A549 (cell line): Measurements from ENCODE around the gene ITCH. TPM values are rescaled to one million over a fixed set of nuclear protein-coding genes. Genes with fewer than 3 reads are reported as not detected.

Experiments
- ATAC-seq, 2 experiments: fragments of 200-7000 bp in 1 of 2; fragments of >200 bp in 1 of 2; cut with Nextera tagmentation in 1 of 2; cut with Tn5 transposase in 1 of 2; 3 replicates each; pipeline versions ENCODE4 v1.8.0 to v1.9.1; 2018 to 2020; ENCODE audit warnings: mild to moderate bottlenecking in 1 of 2, moderate library complexity in 1 of 2
- CTCF ChIA-PET: fragments of 300-600 bp; sonication (Branson Sonifier 250); formaldehyde crosslinking; extraction: SDS; loops from one replicate; lab custom pipeline; 2021; ENCODE audit warnings: antibody characterized with exemption, inconsistent platforms; lab: Yijun Ruan, JAX
- POLR2A ChIA-PET: fragments of 350-600 bp; formaldehyde crosslinking; extraction: SDS; loops from one replicate; lab custom pipeline; 2021; ENCODE audit warnings: antibody characterized with exemption, inconsistent platforms; lab: Yijun Ruan, JAX
- DNase-seq, 2 experiments: peaks; one replicate each; pipeline versions ENCODE4 v3.0.0 to v3.0.0-alpha.2; 2011 to 2016; ENCODE audit warnings: low read depth in 1 of 2, low spot score in 1 of 2
- FAIRE-seq: peaks from 2 replicates; lab custom pipeline; 2011; peaks lifted over from hg19 to GRCh38; lab: Jason Lieb, UNC
- H3K27ac ChIP-seq, 2 experiments: fragments of >200 bp; sonication (Bioruptor Twin); formaldehyde crosslinking; 3 replicates each; pipeline ENCODE4 v1.5.1; 2016 to 2017
- H3K4me1 ChIP-seq: fragments of >200 bp; sonication (Bioruptor Twin); formaldehyde crosslinking; 3 replicates; pipeline ENCODE4 v1.6.1; 2016
- H3K4me2 ChIP-seq: fragments of >200 bp; sonication (Bioruptor Twin); formaldehyde crosslinking; 3 replicates; pipeline ENCODE4 v1.6.1; 2016
- H3K4me3 ChIP-seq: fragments of >200 bp; sonication (Bioruptor Twin); formaldehyde crosslinking; 3 replicates; pipeline ENCODE4 v1.5.1; 2016
- H3K9me3 ChIP-seq: fragments of >200 bp; sonication (Bioruptor Twin); formaldehyde crosslinking; 3 replicates; pipeline ENCODE4 v1.6.1; 2016
- CBX2 ChIP-seq: fragments of 200-600 bp; sonication (generic); IDR thresholded peaks from 2 replicates; pipeline ENCODE4 v1.6.1; 2016; ENCODE audit warnings: low read depth, mild to moderate bottlenecking, borderline replicate concordance
- CHD4 ChIP-seq: fragments of 200-600 bp; sonication (generic); IDR thresholded peaks from 2 replicates; pipeline ENCODE4 v1.6.1; 2016; ENCODE audit warnings: antibody characterized with exemption, mild to moderate bottlenecking, borderline replicate concordance
- EHMT2 ChIP-seq: fragments of 200-600 bp; sonication (generic); IDR thresholded peaks from 2 replicates; pipeline ENCODE4 v1.6.1; 2016; ENCODE audit warnings: antibody characterized with exemption, low read depth, mild to moderate bottlenecking, moderate library complexity
- HDAC2 ChIP-seq: fragments of 200-600 bp; sonication (generic); IDR thresholded peaks from 2 replicates; pipeline ENCODE4 v1.6.1; 2016
- JUN ChIP-seq, 2 experiments: fragments of >200 bp; sonication (Bioruptor Twin); formaldehyde crosslinking; IDR thresholded peaks; 2 replicates in 1 of 2; 3 replicates in 1 of 2; pipeline ENCODE4 v1.6.1; 2016 to 2017
- JUNB ChIP-seq: fragments of >200 bp; sonication (Bioruptor Twin); formaldehyde crosslinking; IDR thresholded peaks from 2 replicates; pipeline ENCODE4 v1.6.1; 2016
- KDM1A ChIP-seq: fragments of 200-600 bp; sonication (generic); IDR thresholded peaks from 2 replicates; pipeline ENCODE4 v1.6.1; 2016; ENCODE audit warnings: low read depth, mild to moderate bottlenecking
- NFE2L2 ChIP-seq: fragments of 150-350 bp; conservative IDR thresholded peaks from 2 replicates; pipeline ENCODE4 v1.6.1; 2014; ENCODE audit warnings: low read length
- NPAS2 ChIP-seq: fragments of 250-450 bp; sonication (Bioruptor Pico); IDR thresholded peaks from 2 replicates; pipeline ENCODE4 v1.8.0; 2022; ENCODE audit warnings: mild to moderate bottlenecking, moderate library complexity, borderline replicate concordance
- NR3C1 ChIP-seq: fragments of >200 bp; sonication (Bioruptor Twin); formaldehyde crosslinking; IDR thresholded peaks from 3 replicates; pipeline ENCODE4 v1.6.1; 2017
- POLR2A ChIP-seq: IDR thresholded peaks from 2 replicates; pipeline ENCODE4 v1.6.1; 2012; ENCODE audit warnings: mild to moderate bottlenecking, low read length
- POLR2AphosphoS2 ChIP-seq: conservative IDR thresholded peaks from 2 replicates; pipeline ENCODE4 v1.6.1; 2012; ENCODE audit warnings: low read length, improper control_type of control experiment, inconsistent platforms
- RNF2 ChIP-seq: fragments of 200-600 bp; sonication (generic); IDR thresholded peaks from 2 replicates; pipeline ENCODE4 v1.6.1; 2016; ENCODE audit warnings: low read depth, mild to moderate bottlenecking, antibody characterized with exemption, moderate library complexity, borderline replicate concordance
- SMC3 ChIP-seq: fragments of >200 bp; sonication (Bioruptor Twin); formaldehyde crosslinking; IDR thresholded peaks from 3 replicates; pipeline ENCODE4 v1.6.1; 2018; ENCODE audit warnings: inconsistent platforms
- TFCP2L1 ChIP-seq: fragments of 250-450 bp; sonication (Bioruptor Pico); IDR thresholded peaks from 2 replicates; pipeline ENCODE4 v1.5.0; 2021; ENCODE audit warnings: mild to moderate bottlenecking
- ZFP36 ChIP-seq: fragments of 450-650 bp; IDR thresholded peaks from 2 replicates; pipeline ENCODE4 v1.6.1; 2014; ENCODE audit warnings: borderline replicate concordance; ENCODE audit not compliant: partially characterized antibody
- whole genome bisulfite sequencing: methylation state at CpG from one replicate; pipeline ENCODE4 v1.1.6; 2017; ENCODE audit errors: missing lambda C conversion rate; 5-methylcytosine and 5-hydroxymethylcytosine counted together
- polyA plus RNA-seq, 4 experiments: library from polyadenylated mRNA; depleted of rRNA in 3 of 4; stranded (reverse); fragments of >200 nt; fragmentation: RNase III in 1 of 4; extraction: RNeasy Plus Mini Kit Qiagen cat#74134 plus additional on column Dnase treatment in 1 of 4; gene quantifications; 2 replicates in 3 of 4; 3 replicates in 1 of 4; pipeline ENCODE4 v1.2.3, GENCODE V29; 2011 to 2017
- TF ChIP-seq, protein P1 (sequence below): IDR thresholded peaks from 2 replicates; pipeline ENCODE4 v1.6.1; 2012; ENCODE audit warnings: low read depth, borderline replicate concordance
- TF ChIP-seq, protein P2 (sequence below): fragments of 450-650 bp; IDR thresholded peaks from 2 replicates; pipeline ENCODE4 v1.6.1; 2014; ENCODE audit warnings: antibody characterized with exemption
- TF ChIP-seq, protein P3 (sequence below): fragments of 200-600 bp; sonication (generic); IDR thresholded peaks from 2 replicates; pipeline ENCODE4 v1.6.1; 2016; ENCODE audit warnings: antibody characterized with exemption, mild to moderate bottlenecking, moderate library complexity
- TF ChIP-seq, protein P4 (sequence below): fragments of 150-350 bp; IDR thresholded peaks from 2 replicates; pipeline ENCODE4 v1.6.1; 2014; ENCODE audit warnings: low read depth, mild to moderate bottlenecking, low read length
- TF ChIP-seq, protein P5 (sequence below): fragments of 250-450 bp; sonication (Bioruptor Pico); IDR thresholded peaks from 2 replicates; pipeline ENCODE4 v1.5.0; 2020; ENCODE audit warnings: low read depth, mild to moderate bottlenecking, moderate library complexity
- TF ChIP-seq, protein P6 (sequence below): fragments of 250-450 bp; sonication (Bioruptor Pico); IDR thresholded peaks from 2 replicates; pipeline ENCODE4 v1.5.0; 2021; ENCODE audit warnings: mild to moderate bottlenecking, moderate library complexity, borderline replicate concordance

ITCH gene
- polyA plus RNA-seq, 2 of the 4 experiments (the other 2 are of a cell fraction): 23.9 to 24.4 TPM

DNA sequence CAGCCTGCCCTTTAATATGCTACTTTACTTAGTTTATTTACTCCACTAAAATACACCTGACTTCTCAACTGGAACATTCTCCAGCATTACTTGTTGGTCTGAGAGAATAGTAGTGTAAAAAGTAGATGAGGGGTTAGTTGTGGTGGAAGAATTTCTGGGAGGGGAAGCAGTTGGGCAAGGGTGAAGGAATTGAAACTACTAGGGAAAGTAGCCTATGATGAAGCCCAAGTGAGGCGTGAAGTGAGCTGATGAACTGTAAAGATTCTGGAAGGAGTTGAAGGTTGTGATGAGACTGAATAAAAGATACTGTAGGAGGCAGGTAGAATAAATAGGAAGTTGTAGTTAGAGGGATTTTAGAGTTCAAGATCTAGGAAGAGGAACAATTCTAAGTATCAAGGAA lies 72.5 kb downstream of the ITCH start:
- DNase-seq (no peak), ATAC-seq (no peak), FAIRE-seq (no peak)
- 90% methylated on average over 1 of the region's 1 CpG for WGBS
- no peak overlapping the region for H3K4me2 ChIP-seq
- H3K9me3 ChIP-seq: no peaks in the 10 kb centered on the region
- ChIA-PET CTCF (interaction anchor here (1.1 to 5.0 kb wide), 4 partner anchors 8 to 334 kb away, joined by 3 to 35 read pairs (median 4); no protein-coding TSS in a partner anchor), POLR2A (no interaction called here)
- no peak for TF ChIP-seq JUN (IDR thresholded peaks at IDR 0.05)
- TF ChIP-seq CBX2: no peak
- TF ChIP-seq HDAC2: no peak
- TF ChIP-seq ZFP36: no peak
- TF ChIP-seq, protein P1, sequence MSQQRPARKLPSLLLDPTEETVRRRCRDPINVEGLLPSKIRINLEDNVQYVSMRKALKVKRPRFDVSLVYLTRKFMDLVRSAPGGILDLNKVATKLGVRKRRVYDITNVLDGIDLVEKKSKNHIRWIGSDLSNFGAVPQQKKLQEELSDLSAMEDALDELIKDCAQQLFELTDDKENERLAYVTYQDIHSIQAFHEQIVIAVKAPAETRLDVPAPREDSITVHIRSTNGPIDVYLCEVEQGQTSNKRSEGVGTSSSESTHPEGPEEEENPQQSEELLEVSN: no peak
- no peak for TF ChIP-seq JUNB
- TF ChIP-seq TFCP2L1 (CRISPR knock-in tag): no peak
- TF ChIP-seq SMC3: no peak
- TF ChIP-seq KDM1A: no peak
- TF ChIP-seq NFE2L2: no peak
- TF ChIP-seq, protein P2, sequence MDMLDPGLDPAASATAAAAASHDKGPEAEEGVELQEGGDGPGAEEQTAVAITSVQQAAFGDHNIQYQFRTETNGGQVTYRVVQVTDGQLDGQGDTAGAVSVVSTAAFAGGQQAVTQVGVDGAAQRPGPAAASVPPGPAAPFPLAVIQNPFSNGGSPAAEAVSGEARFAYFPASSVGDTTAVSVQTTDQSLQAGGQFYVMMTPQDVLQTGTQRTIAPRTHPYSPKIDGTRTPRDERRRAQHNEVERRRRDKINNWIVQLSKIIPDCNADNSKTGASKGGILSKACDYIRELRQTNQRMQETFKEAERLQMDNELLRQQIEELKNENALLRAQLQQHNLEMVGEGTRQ: no peak
- TF ChIP-seq, protein P3, sequence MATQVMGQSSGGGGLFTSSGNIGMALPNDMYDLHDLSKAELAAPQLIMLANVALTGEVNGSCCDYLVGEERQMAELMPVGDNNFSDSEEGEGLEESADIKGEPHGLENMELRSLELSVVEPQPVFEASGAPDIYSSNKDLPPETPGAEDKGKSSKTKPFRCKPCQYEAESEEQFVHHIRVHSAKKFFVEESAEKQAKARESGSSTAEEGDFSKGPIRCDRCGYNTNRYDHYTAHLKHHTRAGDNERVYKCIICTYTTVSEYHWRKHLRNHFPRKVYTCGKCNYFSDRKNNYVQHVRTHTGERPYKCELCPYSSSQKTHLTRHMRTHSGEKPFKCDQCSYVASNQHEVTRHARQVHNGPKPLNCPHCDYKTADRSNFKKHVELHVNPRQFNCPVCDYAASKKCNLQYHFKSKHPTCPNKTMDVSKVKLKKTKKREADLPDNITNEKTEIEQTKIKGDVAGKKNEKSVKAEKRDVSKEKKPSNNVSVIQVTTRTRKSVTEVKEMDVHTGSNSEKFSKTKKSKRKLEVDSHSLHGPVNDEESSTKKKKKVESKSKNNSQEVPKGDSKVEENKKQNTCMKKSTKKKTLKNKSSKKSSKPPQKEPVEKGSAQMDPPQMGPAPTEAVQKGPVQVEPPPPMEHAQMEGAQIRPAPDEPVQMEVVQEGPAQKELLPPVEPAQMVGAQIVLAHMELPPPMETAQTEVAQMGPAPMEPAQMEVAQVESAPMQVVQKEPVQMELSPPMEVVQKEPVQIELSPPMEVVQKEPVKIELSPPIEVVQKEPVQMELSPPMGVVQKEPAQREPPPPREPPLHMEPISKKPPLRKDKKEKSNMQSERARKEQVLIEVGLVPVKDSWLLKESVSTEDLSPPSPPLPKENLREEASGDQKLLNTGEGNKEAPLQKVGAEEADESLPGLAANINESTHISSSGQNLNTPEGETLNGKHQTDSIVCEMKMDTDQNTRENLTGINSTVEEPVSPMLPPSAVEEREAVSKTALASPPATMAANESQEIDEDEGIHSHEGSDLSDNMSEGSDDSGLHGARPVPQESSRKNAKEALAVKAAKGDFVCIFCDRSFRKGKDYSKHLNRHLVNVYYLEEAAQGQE: no peak
- no peaks in the 10 kb centered on the region for H3K4me1 ChIP-seq
- no peak overlapping the region for H3K4me3 ChIP-seq
- H3K27ac ChIP-seq: no peak overlapping the region

DNA sequence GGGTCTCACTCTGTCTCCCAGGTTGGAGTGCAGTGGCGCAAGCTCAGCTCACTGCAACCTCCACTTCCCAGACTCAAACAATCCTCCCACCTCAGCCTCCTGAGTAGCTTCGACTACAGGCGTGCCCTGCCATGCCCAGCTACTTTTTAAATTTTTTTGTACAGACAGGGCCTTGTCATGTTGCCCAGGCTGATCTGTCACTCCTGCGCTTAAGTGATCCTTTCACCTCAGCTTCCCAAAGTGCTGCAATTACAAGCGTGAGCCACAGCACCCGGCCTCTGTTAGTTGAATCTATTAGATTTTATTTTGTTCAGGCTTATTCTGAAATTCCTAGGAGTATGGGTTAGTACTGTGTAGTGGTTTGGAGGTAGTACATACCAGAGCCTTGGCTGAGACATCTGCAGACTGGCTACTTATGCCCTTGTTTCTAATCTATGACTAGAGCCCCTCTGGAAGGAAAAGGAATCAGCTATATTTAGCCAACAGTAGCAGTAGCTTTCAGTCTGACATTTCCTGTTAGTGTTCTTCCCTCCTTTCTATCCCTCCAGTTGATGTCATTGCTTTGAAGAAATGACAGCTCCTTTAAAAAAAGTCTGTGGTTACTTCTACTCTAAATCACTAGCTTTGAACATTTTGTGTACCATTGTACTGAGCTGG lies 74.4 kb downstream of the ITCH start:
- H3K27ac ChIP-seq: no peak overlapping the region; a peak in 1 of 6 replicates
- FAIRE-seq: no peak
- no peak overlapping the region for H3K4me3 ChIP-seq
- no peaks in the 10 kb centered on the region for H3K9me3 ChIP-seq
- POLR2A ChIA-PET: interaction anchor here (0.9 kb wide), 1 partner anchor 135 kb away, joined by 3 read pairs; the partner anchor contains the start of gene AHCY
- no peaks in the 10 kb centered on the region for H3K4me1 ChIP-seq
- WGBS: 81% methylated on average over 6 of the region's 6 CpGs
- no peak overlapping the region for H3K4me2 ChIP-seq
- DNase-seq: no peak
- ATAC-seq: no peak
- TF ChIP-seq POLR2AphosphoS2: no peak
- TF ChIP-seq EHMT2: no peak
- TF ChIP-seq, protein P4, sequence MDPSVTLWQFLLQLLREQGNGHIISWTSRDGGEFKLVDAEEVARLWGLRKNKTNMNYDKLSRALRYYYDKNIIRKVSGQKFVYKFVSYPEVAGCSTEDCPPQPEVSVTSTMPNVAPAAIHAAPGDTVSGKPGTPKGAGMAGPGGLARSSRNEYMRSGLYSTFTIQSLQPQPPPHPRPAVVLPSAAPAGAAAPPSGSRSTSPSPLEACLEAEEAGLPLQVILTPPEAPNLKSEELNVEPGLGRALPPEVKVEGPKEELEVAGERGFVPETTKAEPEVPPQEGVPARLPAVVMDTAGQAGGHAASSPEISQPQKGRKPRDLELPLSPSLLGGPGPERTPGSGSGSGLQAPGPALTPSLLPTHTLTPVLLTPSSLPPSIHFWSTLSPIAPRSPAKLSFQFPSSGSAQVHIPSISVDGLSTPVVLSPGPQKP: no peak
- TF ChIP-seq ZFP36: no peak
- TF ChIP-seq JUN (IDR thresholded peaks at IDR 0.05): no peak
- no peak for TF ChIP-seq SMC3
- TF ChIP-seq, protein P5, sequence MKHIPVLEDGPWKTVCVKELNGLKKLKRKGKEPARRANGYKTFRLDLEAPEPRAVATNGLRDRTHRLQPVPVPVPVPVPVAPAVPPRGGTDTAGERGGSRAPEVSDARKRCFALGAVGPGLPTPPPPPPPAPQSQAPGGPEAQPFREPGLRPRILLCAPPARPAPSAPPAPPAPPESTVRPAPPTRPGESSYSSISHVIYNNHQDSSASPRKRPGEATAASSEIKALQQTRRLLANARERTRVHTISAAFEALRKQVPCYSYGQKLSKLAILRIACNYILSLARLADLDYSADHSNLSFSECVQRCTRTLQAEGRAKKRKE (CRISPR knock-in tag): no peak
- TF ChIP-seq TFCP2L1 (CRISPR knock-in tag): no peak
- TF ChIP-seq NPAS2 (CRISPR knock-in tag): no peak
- TF ChIP-seq, protein P6, sequence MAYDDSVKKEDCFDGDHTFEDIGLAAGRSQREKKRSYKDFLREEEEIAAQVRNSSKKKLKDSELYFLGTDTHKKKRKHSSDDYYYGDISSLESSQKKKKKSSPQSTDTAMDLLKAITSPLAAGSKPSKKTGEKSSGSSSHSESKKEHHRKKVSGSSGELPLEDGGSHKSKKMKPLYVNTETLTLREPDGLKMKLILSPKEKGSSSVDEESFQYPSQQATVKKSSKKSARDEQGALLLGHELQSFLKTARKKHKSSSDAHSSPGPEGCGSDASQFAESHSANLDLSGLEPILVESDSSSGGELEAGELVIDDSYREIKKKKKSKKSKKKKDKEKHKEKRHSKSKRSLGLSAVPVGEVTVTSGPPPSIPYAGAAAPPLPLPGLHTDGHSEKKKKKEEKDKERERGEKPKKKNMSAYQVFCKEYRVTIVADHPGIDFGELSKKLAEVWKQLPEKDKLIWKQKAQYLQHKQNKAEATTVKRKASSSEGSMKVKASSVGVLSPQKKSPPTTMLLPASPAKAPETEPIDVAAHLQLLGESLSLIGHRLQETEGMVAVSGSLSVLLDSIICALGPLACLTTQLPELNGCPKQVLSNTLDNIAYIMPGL (CRISPR knock-in tag): no peak
- TF ChIP-seq CHD4: no peak
- TF ChIP-seq POLR2A: no peak
- TF ChIP-seq NR3C1: no peak
- no peak for TF ChIP-seq RNF2
- TF ChIP-seq, protein P3: no peak
- CTCF ChIA-PET: interaction anchor here (0.7 to 5.0 kb wide), 4 partner anchors 24 to 126 kb away, joined by 3 to 35 read pairs (median 4); no protein-coding TSS in a partner anchor
